NB4 (cell line): ENCODE results near the gene RNU5B-1.
A peak's percentile ranks its signal among the peaks of the same experiment; 100 is the strongest.

ENCODE experiments used
- DNase-seq: peaks from one replicate; pipeline ENCODE4 v3.0.0; 2010; ENCODE audit warnings: low read depth
- H3K4me3 ChIP-seq: one replicate; pipeline ENCODE4 v1.5.1; 2011; ENCODE audit warnings: mild to moderate bottlenecking, low read depth, low read length, moderate library complexity
- CTCF ChIP-seq: IDR thresholded peaks from one replicate; pipeline ENCODE4 v1.5.1; 2012; ENCODE audit warnings: low read depth, low read length
- MAX ChIP-seq: IDR thresholded peaks from 2 replicates; pipeline ENCODE4 v1.6.1; 2011; ENCODE audit warnings: low read depth, low read length
- MYC ChIP-seq: IDR thresholded peaks from 2 replicates; pipeline ENCODE4 v1.6.1; 2011; ENCODE audit warnings: low read depth, low read length
- POLR2A ChIP-seq: IDR thresholded peaks from 2 replicates; pipeline ENCODE4 v1.6.1; 2011; ENCODE audit warnings: mild to moderate bottlenecking; ENCODE audit not compliant: insufficient read length; ENCODE audit errors: extremely low read depth

Gene RNU5B-1

GRCh38 chr15:65285291-65286068 lies 19.0 kb upstream of the RNU5B-1 start:
- TF ChIP-seq MYC (0 out of 2 replicates have a peak, but pooled peaks have one; percentile 8), CTCF (no peak), MAX (no peak)
- no peak for DNase-seq

GRCh38 chr15:65286069-65286703 lies 18.3 kb upstream of the RNU5B-1 start:
- TF ChIP-seq CTCF (no peak), POLR2A (no peak), MAX (no peak), MYC (no peak)
- peak; percentile 73 for DNase-seq
- peak overlapping the region; percentile 65 for H3K4me3 ChIP-seq

More at GRCh38 chr15:65285291-65286068, 19.0 kb upstream of the RNU5B-1 start:
- H3K4me3 ChIP-seq = peak overlapping the region; percentile 65

GRCh38 chr15:65286704-65287519 lies 17.6 kb upstream of the RNU5B-1 start, which contains the start of gene PARP16:
TSS of gene PARP16 (minus strand) at chr15:65286883. CDS start at chr15:65286426, 457 bp downstream.
- peak; percentile 95 for DNase-seq
- peak within 1 kb of the TSS; percentile 65 for H3K4me3 ChIP-seq
- TF ChIP-seq MYC (peak; percentile 93), POLR2A (peak; percentile 78), MAX (peak; percentile 91), CTCF (no peak)

GRCh38 chr15:65287520-65287855 lies 17.0 kb upstream of the RNU5B-1 start:
- H3K4me3 ChIP-seq = no peak overlapping the region
- TF ChIP-seq MYC = no peak
- TF ChIP-seq POLR2A = no peak
- 0 out of 2 replicates have a peak, but pooled peaks have one; percentile 5 for TF ChIP-seq MAX
- DNase-seq = peak; percentile 29

- DNase-seq = no peak
- TF ChIP-seq MAX (no peak), CTCF (no peak)
- no peak overlapping the region for H3K4me3 ChIP-seq
Observed at GRCh38 chr15:65289261-65289854, 15.1 kb upstream of the RNU5B-1 start.
